IMR-90 (cell line): ENCODE measurements around the gene INMT. TPM values are rescaled to one million over a fixed set of nuclear protein-coding genes. Genes with fewer than 3 reads are reported as not detected.

Experiments used
- ATAC-seq: fragments of 200-7000 bp; cut with Tn5 transposase; 2 replicates; pipeline ENCODE4 v1.9.1; 2020; ENCODE audit warnings: low read depth, mild to moderate bottlenecking, moderate library complexity
- BruUV-seq: library from RNA; stranded (reverse); fragments of 400-500 nt; replicated peaks from 2 replicates; lab custom pipeline; 2021; lab: Mats Ljungman, UMichigan
- CTCF ChIA-PET: fragments of 300-600 bp; formaldehyde crosslinking; extraction: SDS; loops from one replicate; lab custom pipeline; 2021; ENCODE audit warnings: antibody characterized with exemption; lab: Yijun Ruan, JAX
- POLR2A ChIA-PET: fragments of 300-600 bp; sonication (Branson Sonifier 250); formaldehyde crosslinking; loops from one replicate; lab custom pipeline; 2022; ENCODE audit warnings: antibody characterized with exemption; ENCODE audit not compliant: unreplicated experiment; lab: Charles Lee
- DNase-seq: peaks from one replicate; pipeline ENCODE4 v3.0.0; 2013
- H2AFZ ChIP-seq: replicated peaks from 2 replicates; pipeline ENCODE3; 2013; ENCODE audit warnings: low read length, mild to moderate bottlenecking; ENCODE audit not compliant: poor library complexity
- H2AK5ac ChIP-seq: 2 replicates; pipeline ENCODE4 v1.6.1; 2013; ENCODE audit warnings: low read depth, low read length, inconsistent platforms
- H2AK9ac ChIP-seq: replicated peaks from 2 replicates; pipeline ENCODE3; 2013; ENCODE audit warnings: mild to moderate bottlenecking, low read depth, low read length, moderate library complexity; ENCODE audit not compliant: poor library complexity
- H2BK120ac ChIP-seq: 2 replicates; pipeline ENCODE4 v1.6.1; 2013; ENCODE audit warnings: low read depth, low read length, inconsistent platforms
- H2BK15ac ChIP-seq: 3 replicates; pipeline ENCODE4 v1.6.1; 2013; ENCODE audit warnings: low read depth, low read length, inconsistent platforms
- H2BK20ac ChIP-seq: 2 replicates; pipeline ENCODE4 v1.6.1; 2013; ENCODE audit warnings: low read depth, mild to moderate bottlenecking, inconsistent platforms, low read length, moderate library complexity
- H2BK5ac ChIP-seq: 2 replicates; pipeline ENCODE4 v1.6.1; 2013; ENCODE audit warnings: mild to moderate bottlenecking, low read depth, low read length, inconsistent platforms; ENCODE audit not compliant: poor library complexity, severe bottlenecking
- H3K14ac ChIP-seq: replicated peaks from 2 replicates; pipeline ENCODE4 v1.6.1; 2013; ENCODE audit warnings: low read depth, low read length, inconsistent platforms
- H3K18ac ChIP-seq: 2 replicates; pipeline ENCODE4 v1.6.1; 2013; ENCODE audit warnings: low read depth, low read length, control low read depth
- H3K23ac ChIP-seq: 2 replicates; pipeline ENCODE4 v1.6.1; 2013; ENCODE audit warnings: low read depth, low read length, inconsistent platforms
- H3K27ac ChIP-seq: 2 replicates; pipeline ENCODE4 v1.5.1; 2013; ENCODE audit warnings: mild to moderate bottlenecking, control low read depth, low read length; ENCODE audit not compliant: insufficient read depth
- H3K27me3 ChIP-seq: 2 replicates; pipeline ENCODE4 v1.6.1; 2013; ENCODE audit warnings: low read length; ENCODE audit not compliant: control insufficient read depth, insufficient read depth
- H3K36me3 ChIP-seq: 2 replicates; pipeline ENCODE4 v1.6.1; 2013; ENCODE audit warnings: low read length, mixed read lengths; ENCODE audit not compliant: control insufficient read depth, insufficient read depth
- H3K4ac ChIP-seq: 2 replicates; pipeline ENCODE4 v1.6.1; 2013; ENCODE audit warnings: low read depth, low read length, inconsistent platforms
- H3K4me1 ChIP-seq: 2 replicates; pipeline ENCODE4 v1.6.1; 2013; ENCODE audit warnings: low read length, mixed read lengths; ENCODE audit not compliant: control insufficient read depth, insufficient read depth
- H3K4me2 ChIP-seq: 2 replicates; pipeline ENCODE4 v1.6.1; 2013; ENCODE audit warnings: low read depth, mild to moderate bottlenecking, control low read depth, low read length, moderate library complexity
- H3K4me3 ChIP-seq: 2 replicates; pipeline ENCODE4 v1.5.1; 2013; ENCODE audit warnings: low read depth, mild to moderate bottlenecking, control low read depth, low read length, moderate library complexity; ENCODE audit not compliant: insufficient read depth
- H3K56ac ChIP-seq: 2 replicates; pipeline ENCODE4 v1.6.1; 2013; ENCODE audit warnings: low read length, inconsistent platforms; ENCODE audit not compliant: insufficient read depth; ENCODE audit errors: extremely low read depth
- H3K79me1 ChIP-seq, 2 experiments: 2 replicates each; pipeline ENCODE4 v1.6.1; 2013; ENCODE audit warnings: low read length in 2 of 2, inconsistent platforms in 1 of 2, low read depth in 1 of 2
- H3K9ac ChIP-seq: 2 replicates; pipeline ENCODE4 v1.6.1; 2013; ENCODE audit warnings: low read depth, low read length, control low read depth
- H3K9me1 ChIP-seq: 2 replicates; pipeline ENCODE4 v1.6.1; 2013; ENCODE audit warnings: low read length, inconsistent platforms; ENCODE audit not compliant: insufficient read depth
- H3K9me3 ChIP-seq: 2 replicates; pipeline ENCODE4 v1.6.1; 2013; ENCODE audit warnings: low read length; ENCODE audit not compliant: control insufficient read depth, insufficient read depth
- H4K20me1 ChIP-seq: 2 replicates; pipeline ENCODE4 v1.6.1; 2013; ENCODE audit warnings: low read length, inconsistent platforms; ENCODE audit not compliant: insufficient read depth
- H4K5ac ChIP-seq: 2 replicates; pipeline ENCODE4 v1.6.1; 2013; ENCODE audit warnings: mild to moderate bottlenecking, low read depth, low read length, control low read depth
- H4K8ac ChIP-seq, 2 experiments: 2 replicates each; pipeline ENCODE4 v1.6.1; 2013; ENCODE audit warnings: low read depth in 2 of 2, low read length in 2 of 2, control low read depth in 1 of 2, inconsistent platforms in 1 of 2
- H4K91ac ChIP-seq: 2 replicates; pipeline ENCODE4 v1.6.1; 2013; ENCODE audit warnings: low read depth, low read length, inconsistent platforms; ENCODE audit not compliant: insufficient read depth
- CEBPB ChIP-seq: IDR thresholded peaks from 2 replicates; pipeline ENCODE4 v1.6.1; 2012; ENCODE audit warnings: low read depth, low read length, improper control_type of control experiment
- CHD1 ChIP-seq: IDR thresholded peaks from 2 replicates; pipeline ENCODE4 v1.6.1; 2012; ENCODE audit warnings: low read depth, low read length, improper control_type of control experiment
- FOS ChIP-seq: fragments of 150-350 bp; IDR thresholded peaks from 2 replicates; pipeline ENCODE4 v1.6.1; 2016; ENCODE audit warnings: low read depth, low read length
- MAFK ChIP-seq: IDR thresholded peaks from 2 replicates; pipeline ENCODE4 v1.6.1; 2012; ENCODE audit warnings: low read depth, low read length, improper control_type of control experiment
- MAZ ChIP-seq: IDR thresholded peaks from 2 replicates; pipeline ENCODE4 v1.6.1; 2012; ENCODE audit warnings: low read depth, mild to moderate bottlenecking, low read length, improper control_type of control experiment, moderate library complexity, borderline replicate concordance
- MXI1 ChIP-seq: IDR thresholded peaks from 2 replicates; pipeline ENCODE4 v1.6.1; 2012; ENCODE audit warnings: low read depth, mild to moderate bottlenecking, low read length, moderate library complexity, borderline replicate concordance
- NFE2L2 ChIP-seq: fragments of 150-350 bp; IDR thresholded peaks from 2 replicates; pipeline ENCODE4 v1.6.1; 2016; ENCODE audit warnings: low read depth, mild to moderate bottlenecking, low read length
- POLR2A ChIP-seq: IDR thresholded peaks from 2 replicates; pipeline ENCODE4 v1.6.1; 2012; ENCODE audit warnings: mild to moderate bottlenecking, low read depth, low read length
- RAD21 ChIP-seq: IDR thresholded peaks from 2 replicates; pipeline ENCODE4 v1.6.1; 2012; ENCODE audit warnings: low read length, improper control_type of control experiment
- RCOR1 ChIP-seq: IDR thresholded peaks from 2 replicates; pipeline ENCODE4 v1.6.1; 2012; ENCODE audit warnings: mild to moderate bottlenecking, low read length, improper control_type of control experiment; ENCODE audit not compliant: insufficient replicate concordance
- RFX5 ChIP-seq: IDR thresholded peaks from 2 replicates; pipeline ENCODE4 v1.8.0; 2012; ENCODE audit warnings: low read depth, mild to moderate bottlenecking, low read length, moderate library complexity
- SMC3 ChIP-seq: fragments of 150-350 bp; IDR thresholded peaks from 2 replicates; pipeline ENCODE4 v1.6.1; 2016; ENCODE audit warnings: low read depth, mild to moderate bottlenecking, antibody characterized with exemption, low read length, moderate library complexity
- WGBS, 2 experiments: methylation state at CpG; one replicate each; pipeline versions ENCODE4 v1.1.5 to v1.1.7; 2013; ENCODE audit warnings: missing lambda C conversion rate in 2 of 2; ENCODE audit not compliant: insufficient read length in 1 of 2; ENCODE audit errors: extremely low coverage in 2 of 2; 5-methylcytosine and 5-hydroxymethylcytosine counted together
- dilution Hi-C: fragments of 300-500 bp; cut with HindIII; formaldehyde crosslinking; loops from one replicate; pipeline ENCODE4 v1.14.3; 2018; ENCODE audit warnings: low sequenced_read_pairs; ENCODE audit not compliant: unreplicated experiment
- in situ Hi-C: fragments of 300-500 bp; cut with MboI; formaldehyde crosslinking; loops from 3 replicates; pipeline ENCODE4 v1.14.3; 2019; ENCODE audit warnings: low sequenced_read_pairs, inconsistent platforms, mixed read lengths
- intact Hi-C: fragments of 100-400 bp; cut with micrococcal nuclease; formaldehyde crosslinking; loops from 2 replicates; pipeline ENCODE4 v1.10.0; 2022
- polyA plus RNA-seq, 3 experiments: library from polyadenylated mRNA; depleted of rRNA; stranded (reverse); fragments of >200 nt; gene quantifications; 2 replicates each; pipeline ENCODE4 v1.2.3, GENCODE V29; 2012; ENCODE audit warnings: low replicate concordance in 1 of 3
- total RNA-seq: library from RNA; depleted of rRNA; stranded (reverse); fragments of >200 nt; gene quantifications from 2 replicates; pipeline ENCODE4 v1.2.3, GENCODE V29; 2012
- TF ChIP-seq, protein P1 (sequence below): conservative IDR thresholded peaks from 2 replicates; pipeline ENCODE4 v1.5.1; 2012; ENCODE audit warnings: mild to moderate bottlenecking, low read depth, low read length, improper control_type of control experiment
- TF ChIP-seq, protein P2 (sequence below): fragments of 150-350 bp; IDR thresholded peaks from 2 replicates; pipeline ENCODE4 v1.6.1; 2016; ENCODE audit warnings: low read depth, mild to moderate bottlenecking, low read length, moderate library complexity, borderline replicate concordance

INMT gene
- total and polyA plus RNA-seq, 2 of the 4 experiments (the other 2 are of a cell fraction): 0.39 to 2.2 TPM

DNA sequence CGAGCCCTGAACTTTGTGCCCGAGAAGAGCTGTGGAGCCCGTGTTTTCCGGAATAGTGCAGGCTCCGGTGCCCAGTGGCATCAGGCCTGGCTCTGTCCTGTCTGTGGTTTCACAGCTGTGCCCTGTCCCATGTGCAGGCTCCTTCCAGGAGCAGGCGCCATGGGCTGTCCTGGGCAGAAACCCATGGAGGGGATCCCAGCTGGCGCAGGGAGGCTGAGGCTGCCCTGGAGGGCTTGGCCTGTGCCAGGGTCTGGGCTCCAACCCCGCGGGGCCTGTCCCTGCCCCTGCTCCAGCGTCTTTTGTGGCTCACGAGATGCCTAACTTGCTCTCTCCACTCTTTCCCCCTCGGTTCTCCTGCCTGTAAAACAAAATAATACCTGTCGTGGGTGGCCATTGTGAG, 46.3 kb upstream of the INMT start:
- Histone ChIP-seq H3K4me2 (no peak overlapping the region), H2BK20ac (no peak overlapping the region), H3K23ac (no peak overlapping the region), H2BK5ac (no peak overlapping the region), H3K9me3 (no peaks in the 10 kb centered on the region), H3K14ac (no peak overlapping the region), H3K56ac (no peak overlapping the region), H2AK5ac (no peak overlapping the region), H3K9ac (no peak overlapping the region), H2BK15ac (no peak overlapping the region), H3K27me3 (peaks cover 49% of the 10 kb centered on the region), H4K8ac (no peak overlapping the region), H3K4me3 (no peak overlapping the region), H4K91ac (no peak overlapping the region), H3K36me3 (no peaks in the 10 kb centered on the region), H3K4ac (no peak overlapping the region), H4K20me1 (no peaks in the 10 kb centered on the region), H2BK120ac (no peak overlapping the region), H4K5ac (no peak overlapping the region), H3K4me1 (no peaks in the 10 kb centered on the region), H3K79me1 (no peaks in the 10 kb centered on the region), H3K27ac (no peak overlapping the region), H3K18ac (no peak overlapping the region), H3K9me1 (no peaks in the 10 kb centered on the region), H2AFZ (no peak overlapping the region), H2AK9ac (no peak overlapping the region)
- no TSS peak for BruUV-seq
- in situ Hi-C loops (no loop called here), intact Hi-C loops (no loop called here), dilution Hi-C loops (no loop called here)
- ATAC-seq (no peak), DNase-seq (no peak)
- POLR2A ChIA-PET: no interaction called here
- TF ChIP-seq, protein P1, sequence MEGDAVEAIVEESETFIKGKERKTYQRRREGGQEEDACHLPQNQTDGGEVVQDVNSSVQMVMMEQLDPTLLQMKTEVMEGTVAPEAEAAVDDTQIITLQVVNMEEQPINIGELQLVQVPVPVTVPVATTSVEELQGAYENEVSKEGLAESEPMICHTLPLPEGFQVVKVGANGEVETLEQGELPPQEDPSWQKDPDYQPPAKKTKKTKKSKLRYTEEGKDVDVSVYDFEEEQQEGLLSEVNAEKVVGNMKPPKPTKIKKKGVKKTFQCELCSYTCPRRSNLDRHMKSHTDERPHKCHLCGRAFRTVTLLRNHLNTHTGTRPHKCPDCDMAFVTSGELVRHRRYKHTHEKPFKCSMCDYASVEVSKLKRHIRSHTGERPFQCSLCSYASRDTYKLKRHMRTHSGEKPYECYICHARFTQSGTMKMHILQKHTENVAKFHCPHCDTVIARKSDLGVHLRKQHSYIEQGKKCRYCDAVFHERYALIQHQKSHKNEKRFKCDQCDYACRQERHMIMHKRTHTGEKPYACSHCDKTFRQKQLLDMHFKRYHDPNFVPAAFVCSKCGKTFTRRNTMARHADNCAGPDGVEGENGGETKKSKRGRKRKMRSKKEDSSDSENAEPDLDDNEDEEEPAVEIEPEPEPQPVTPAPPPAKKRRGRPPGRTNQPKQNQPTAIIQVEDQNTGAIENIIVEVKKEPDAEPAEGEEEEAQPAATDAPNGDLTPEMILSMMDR: no peak
- no peak for TF ChIP-seq RAD21
- TF ChIP-seq, protein P2, sequence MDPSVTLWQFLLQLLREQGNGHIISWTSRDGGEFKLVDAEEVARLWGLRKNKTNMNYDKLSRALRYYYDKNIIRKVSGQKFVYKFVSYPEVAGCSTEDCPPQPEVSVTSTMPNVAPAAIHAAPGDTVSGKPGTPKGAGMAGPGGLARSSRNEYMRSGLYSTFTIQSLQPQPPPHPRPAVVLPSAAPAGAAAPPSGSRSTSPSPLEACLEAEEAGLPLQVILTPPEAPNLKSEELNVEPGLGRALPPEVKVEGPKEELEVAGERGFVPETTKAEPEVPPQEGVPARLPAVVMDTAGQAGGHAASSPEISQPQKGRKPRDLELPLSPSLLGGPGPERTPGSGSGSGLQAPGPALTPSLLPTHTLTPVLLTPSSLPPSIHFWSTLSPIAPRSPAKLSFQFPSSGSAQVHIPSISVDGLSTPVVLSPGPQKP: no peak
- TF ChIP-seq MXI1: no peak
- no peak for TF ChIP-seq MAZ
- TF ChIP-seq FOS: no peak
- TF ChIP-seq CEBPB: no peak
- TF ChIP-seq CHD1: no peak
- TF ChIP-seq MAFK: no peak
- TF ChIP-seq POLR2A: no peak
- TF ChIP-seq RCOR1: no peak
- no peak for TF ChIP-seq NFE2L2
- no peak for TF ChIP-seq SMC3
- TF ChIP-seq RFX5: no peak
- WGBS, 2 experiments: 76% methylated on average over 5 of the region's 13 CpGs; no CpG with 5 or more reads in 1 of the 2 experiments
- CTCF ChIA-PET: no interaction called here
